H1 (cell line): ENCODE measurements around the gene IFI30. TPM values are rescaled to one million over a fixed set of nuclear protein-coding genes. Genes with fewer than 3 reads are reported as not detected.

Experiments
- CTCF ChIA-PET: fragments of 300-600 bp; sonication (Branson Sonifier 250); formaldehyde crosslinking; loops from one replicate; lab custom pipeline; 2021; ENCODE audit not compliant: partially characterized antibody; lab: Charles Lee
- POLR2A ChIA-PET: fragments of 300-600 bp; sonication (Branson Sonifier 250); formaldehyde crosslinking; loops from one replicate; lab custom pipeline; 2021; ENCODE audit warnings: inconsistent platforms; ENCODE audit not compliant: partially characterized antibody; lab: Charles Lee
- DNase-seq, 2 experiments: peaks; one replicate each; pipeline versions ENCODE4 v3.0.0 to v3.0.0-alpha.2; 2010 to 2022; ENCODE audit warnings: low spot score in 2 of 2, low read depth in 1 of 2, mixed read lengths in 1 of 2
- FAIRE-seq: peaks from 2 replicates; lab custom pipeline; 2011; peaks lifted over from hg19 to GRCh38; lab: Jason Lieb, UNC
- H2AFZ ChIP-seq: 2 replicates; pipeline ENCODE4 v1.8.1; 2012; ENCODE audit warnings: low read length, inconsistent platforms
- H2AK5ac ChIP-seq: 2 replicates; pipeline ENCODE4 v1.6.1; 2013; ENCODE audit warnings: low read depth, low read length
- H2BK120ac ChIP-seq: replicated peaks from 2 replicates; pipeline ENCODE3; 2013; ENCODE audit warnings: low read depth, low read length, inconsistent platforms
- H2BK12ac ChIP-seq: 2 replicates; pipeline ENCODE4 v1.6.1; 2013; ENCODE audit warnings: low read depth, low read length
- H2BK15ac ChIP-seq: 2 replicates; pipeline ENCODE4 v1.6.1; 2013; ENCODE audit warnings: low read length
- H2BK20ac ChIP-seq: 2 replicates; pipeline ENCODE4 v1.6.1; 2013; ENCODE audit warnings: low read length
- H2BK5ac ChIP-seq: 2 replicates; pipeline ENCODE4 v1.6.1; 2013; ENCODE audit warnings: low read depth, low read length
- H3K14ac ChIP-seq: 2 replicates; pipeline ENCODE4 v1.6.1; 2013; ENCODE audit warnings: inconsistent platforms; ENCODE audit not compliant: insufficient read length
- H3K18ac ChIP-seq: 2 replicates; pipeline ENCODE4 v1.6.1; 2013; ENCODE audit warnings: low read length; ENCODE audit errors: extremely low read depth
- H3K23ac ChIP-seq: 2 replicates; pipeline ENCODE4 v1.6.1; 2013; ENCODE audit warnings: inconsistent platforms; ENCODE audit not compliant: insufficient read length
- H3K23me2 ChIP-seq: 2 replicates; pipeline ENCODE4 v1.6.1; 2013; ENCODE audit warnings: low read depth, low read length
- H3K27ac ChIP-seq: 2 replicates; pipeline ENCODE4 v1.6.1; 2011; ENCODE audit warnings: low read depth, low read length, inconsistent platforms
- H3K27me3 ChIP-seq, 4 experiments: replicated peaks in 1 of 4; 1 replicate in 1 of 4; 2 replicates in 3 of 4; pipeline versions ENCODE4 v1.6.1 to v1.8.1; 2011 to 2013; ENCODE audit warnings: low read length in 3 of 4, mild to moderate bottlenecking in 3 of 4, inconsistent platforms in 2 of 4, mixed read lengths in 2 of 4, moderate library complexity in 1 of 4; ENCODE audit not compliant: control insufficient read depth in 3 of 4, insufficient read depth in 3 of 4; ENCODE audit errors: extremely low read depth in 1 of 4
- H3K36me3 ChIP-seq, 4 experiments: 2 replicates each; pipeline versions ENCODE4 v1.6.1 to v1.8.1; 2011 to 2013; ENCODE audit warnings: mild to moderate bottlenecking in 4 of 4, low read length in 3 of 4, moderate library complexity in 2 of 4, control low read depth in 1 of 4, inconsistent platforms in 1 of 4; ENCODE audit not compliant: insufficient read depth in 4 of 4, control insufficient read depth in 2 of 4
- H3K4ac ChIP-seq: replicated peaks from 2 replicates; pipeline ENCODE3; 2013; ENCODE audit warnings: low read length, low read depth, mixed read lengths, inconsistent platforms; ENCODE audit not compliant: insufficient read length
- H3K4me1 ChIP-seq, 4 experiments: replicated peaks in 1 of 4; 1 replicate in 1 of 4; 2 replicates in 3 of 4; pipeline versions ENCODE4 v1.6.1 to v1.8.1; 2011 to 2013; ENCODE audit warnings: low read length in 3 of 4, inconsistent platforms in 2 of 4, mixed read lengths in 1 of 4; ENCODE audit not compliant: insufficient read depth in 4 of 4, control insufficient read depth in 3 of 4
- H3K4me2 ChIP-seq, 2 experiments: 2 replicates each; pipeline versions ENCODE4 v1.6.1 to v1.8.1; 2011 to 2013; ENCODE audit warnings: low read depth in 2 of 2, low read length in 2 of 2, control low read depth in 1 of 2, inconsistent platforms in 1 of 2, mild to moderate bottlenecking in 1 of 2; ENCODE audit not compliant: insufficient read depth in 1 of 2
- H3K4me3 ChIP-seq, 4 experiments: fragments of 200-600, 300-600 bp in 1 of 4; sonication (generic), shearing (Covaris generic), sonication (Bioruptor Twin) in 1 of 4; 2 replicates each; pipeline versions ENCODE4 v1.5.1 to v1.8.1; 2011 to 2016; ENCODE audit warnings: low read length in 4 of 4, low read depth in 3 of 4, control low read depth in 2 of 4, inconsistent platforms in 2 of 4, mild to moderate bottlenecking in 2 of 4, mixed read lengths in 1 of 4, moderate library complexity in 1 of 4; ENCODE audit not compliant: insufficient read depth in 2 of 4; ENCODE audit errors: extremely low read depth in 1 of 4
- H3K56ac ChIP-seq: replicated peaks from 2 replicates; pipeline ENCODE3; 2013; ENCODE audit warnings: low read depth, mild to moderate bottlenecking, mixed read lengths, low read length, inconsistent platforms; ENCODE audit not compliant: insufficient read length
- H3K79me1 ChIP-seq: 2 replicates; pipeline ENCODE4 v1.6.1; 2013; ENCODE audit warnings: low read depth, low read length, control low read depth
- H3K79me2 ChIP-seq, 2 experiments: 2 replicates each; pipeline versions ENCODE4 v1.6.1 to v1.8.1; 2012 to 2013; ENCODE audit warnings: low read length in 2 of 2, mild to moderate bottlenecking in 2 of 2, inconsistent platforms in 1 of 2; ENCODE audit not compliant: insufficient read depth in 2 of 2, control insufficient read depth in 1 of 2
- H3K9ac ChIP-seq, 4 experiments: replicated peaks in 1 of 4; 1 replicate in 1 of 4; 2 replicates in 3 of 4; pipeline versions ENCODE4 v1.6.1 to v1.8.1; 2011 to 2013; ENCODE audit warnings: low read depth in 3 of 4, low read length in 3 of 4, control low read depth in 2 of 4, mild to moderate bottlenecking in 2 of 4, moderate library complexity in 2 of 4, inconsistent platforms in 1 of 4; ENCODE audit errors: extremely low read depth in 1 of 4
- H3K9me3 ChIP-seq, 2 experiments: 2 replicates each; pipeline versions ENCODE4 v1.6.1 to v1.8.1; 2012 to 2013; ENCODE audit warnings: mild to moderate bottlenecking in 2 of 2, moderate library complexity in 2 of 2, control low read depth in 1 of 2, inconsistent platforms in 1 of 2, low read depth in 1 of 2, low read length in 1 of 2, mixed read lengths in 1 of 2; ENCODE audit not compliant: insufficient read depth in 2 of 2
- H4K20me1 ChIP-seq, 2 experiments: replicated peaks in 1 of 2; 2 replicates each; pipeline versions ENCODE3 to v1.8.1; 2011 to 2013; ENCODE audit warnings: inconsistent platforms in 2 of 2, low read length in 2 of 2, mild to moderate bottlenecking in 1 of 2; ENCODE audit not compliant: insufficient read depth in 2 of 2, control insufficient read depth in 1 of 2
- H4K5ac ChIP-seq: 2 replicates; pipeline ENCODE4 v1.6.1; 2013; ENCODE audit warnings: low read length, low read depth, mixed read lengths, inconsistent platforms; ENCODE audit not compliant: insufficient read length
- H4K8ac ChIP-seq: 2 replicates; pipeline ENCODE4 v1.8.0; 2013; ENCODE audit warnings: mild to moderate bottlenecking, moderate library complexity, low read length, inconsistent platforms; ENCODE audit not compliant: insufficient read depth; ENCODE audit errors: extremely low read depth
- H4K91ac ChIP-seq: replicated peaks from 2 replicates; pipeline ENCODE3; 2013; ENCODE audit warnings: low read length, mixed read lengths, inconsistent platforms; ENCODE audit not compliant: insufficient read length
- BCL11A ChIP-seq, 2 experiments: IDR thresholded peaks; one replicate each; pipeline ENCODE4 v1.6.1; 2011; ENCODE audit warnings: low read depth in 2 of 2, low read length in 2 of 2, mild to moderate bottlenecking in 2 of 2
- CHD1 ChIP-seq: IDR thresholded peaks from 2 replicates; pipeline ENCODE4 v1.6.1; 2012; ENCODE audit warnings: low read depth, low read length, improper control_type of control experiment
- HDAC2 ChIP-seq, 2 experiments: fragments of 300-600 bp in 1 of 2; sonication (generic) in 1 of 2; IDR thresholded peaks; 2 replicates each; pipeline ENCODE4 v1.6.1; 2011 to 2012; ENCODE audit warnings: low read depth in 2 of 2, low read length in 2 of 2, mild to moderate bottlenecking in 2 of 2, moderate library complexity in 2 of 2, borderline replicate concordance in 1 of 2, inconsistent platforms in 1 of 2
- MAFK ChIP-seq: IDR thresholded peaks from 2 replicates; pipeline ENCODE4 v1.6.1; 2012; ENCODE audit warnings: low read depth, mild to moderate bottlenecking, improper control_type of control experiment, low read length
- POLR2AphosphoS5 ChIP-seq: IDR thresholded peaks from 2 replicates; pipeline ENCODE4 v1.6.1; 2011; ENCODE audit warnings: low read depth, low read length
- POU5F1 ChIP-seq: IDR thresholded peaks from 2 replicates; pipeline ENCODE4 v1.6.1; 2011; ENCODE audit warnings: low read depth, mild to moderate bottlenecking, low read length, moderate library complexity
- RXRA ChIP-seq: IDR thresholded peaks from 2 replicates; pipeline ENCODE4 v1.6.1; 2011; ENCODE audit warnings: low read depth, mild to moderate bottlenecking, low read length, moderate library complexity; ENCODE audit not compliant: insufficient read depth
- SIN3A ChIP-seq, 2 experiments: IDR thresholded peaks in 1 of 2; conservative IDR thresholded peaks in 1 of 2; 2 replicates each; pipeline ENCODE4 v1.6.1; 2011 to 2012; ENCODE audit warnings: low read length in 2 of 2, improper control_type of control experiment in 1 of 2, low read depth in 1 of 2, mild to moderate bottlenecking in 1 of 2
- SIRT6 ChIP-seq: IDR thresholded peaks from one replicate; pipeline ENCODE4 v1.7.1; 2012; ENCODE audit warnings: low read length, inconsistent platforms
- SP2 ChIP-seq: IDR thresholded peaks from 2 replicates; pipeline ENCODE4 v1.6.1; 2012; ENCODE audit warnings: mild to moderate bottlenecking, low read length, inconsistent platforms
- WGBS, 2 experiments: shearing (Covaris generic) in 1 of 2; methylation state at CpG; one replicate each; pipeline versions ENCODE4 v1.1.6 to v1.1.7; 2013 to 2015; ENCODE audit warnings: low lambda C conversion rate in 2 of 2, mixed read lengths in 2 of 2, inconsistent platforms in 1 of 2, low coverage in 1 of 2, missing lambda C conversion rate in 1 of 2; ENCODE audit not compliant: insufficient replicate concordance in 2 of 2, insufficient coverage in 1 of 2, insufficient read length in 1 of 2; ENCODE audit errors: extremely low coverage in 1 of 2, missing lambda C conversion rate in 1 of 2; 5-methylcytosine and 5-hydroxymethylcytosine counted together
- polyA plus RNA-seq, 7 experiments: library from polyadenylated mRNA; depleted of rRNA in 3 of 7; stranded (reverse) in 5 of 7; unstranded in 2 of 7; fragments of >200 nt in 5 of 7; fragments of 200-250 nt in 2 of 7; gene quantifications; 1 replicate in 5 of 7; 2 replicates in 1 of 7; 4 replicates in 1 of 7; pipeline versions ENCODE4 v1.2.1 to v1.2.3, GENCODE V29; 2011 to 2013; ENCODE audit warnings: missing spikeins in 2 of 7, mixed read lengths in 2 of 7
- total RNA-seq: library from RNA; stranded (reverse); fragmentation: NEBNext Ultra II Directional; extraction: Animal tissue kit (Norgen Biotek cat#: 25700); gene quantifications from 2 replicates; pipeline ENCODE4 v1.2.1, GENCODE V29; 2021
- TF ChIP-seq, protein P1 (sequence below): IDR thresholded peaks from 2 replicates; pipeline ENCODE4 v1.6.1; 2011; ENCODE audit warnings: low read depth, mild to moderate bottlenecking, low read length; ENCODE audit not compliant: insufficient read depth
- TF ChIP-seq, protein P2 (sequence below): IDR thresholded peaks from 2 replicates; pipeline ENCODE4 v1.6.1; 2012; ENCODE audit warnings: inconsistent platforms

IFI30 gene
- total and polyA plus RNA-seq, 2 of the 8 experiments (the other 6 are each of a cell fraction or from before 2014, with no cell fraction given): 28.9 to 62.4 TPM

DNA sequence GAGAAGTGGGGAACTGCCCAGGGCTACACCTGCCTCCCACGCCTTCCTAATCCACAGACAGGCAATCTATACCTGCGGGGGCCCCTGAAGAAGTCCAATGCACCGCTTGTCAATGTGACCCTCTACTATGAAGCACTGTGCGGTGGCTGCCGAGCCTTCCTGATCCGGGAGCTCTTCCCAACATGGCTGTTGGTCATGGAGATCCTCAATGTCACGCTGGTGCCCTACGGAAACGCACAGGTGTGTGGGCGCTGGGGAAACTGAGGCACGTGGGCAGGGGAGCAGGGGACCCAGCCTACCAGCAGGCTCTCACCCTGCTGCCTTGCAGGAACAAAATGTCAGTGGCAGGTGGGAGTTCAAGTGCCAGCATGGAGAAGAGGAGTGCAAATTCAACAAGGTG is 1.4 kb downstream of the IFI30 start:
- Histone ChIP-seq H2AK5ac (no peak overlapping the region), H3K27me3 (peaks cover 0 to 17% (median 7%) of the 10 kb centered on the region in 4 experiments; a peak in 5 of 7 replicates), H2BK120ac (peak overlapping the region; percentile 49), H3K9ac (no peak overlapping the region), H3K9me3 (no peaks in the 10 kb centered on the region), H3K4ac (peak overlapping the region; percentile 66), H4K91ac (no peak overlapping the region), H2BK20ac (no peak overlapping the region), H4K20me1 (peaks cover 0 to 1% of the 10 kb centered on the region in 2 experiments), H3K79me1 (no peaks in the 10 kb centered on the region), H2BK15ac (no peak overlapping the region), H4K5ac (no peak overlapping the region), H3K4me2 (peak overlapping the region; percentile 61 to 81; a peak in 1 of 4 replicates), H3K23ac (no peak overlapping the region), H3K56ac (no peak overlapping the region), H3K14ac (no peak overlapping the region), H3K4me3 (no peak overlapping the region), H3K36me3 (no peaks in the 10 kb centered on the region), H3K4me1 (peaks cover 0 to 5% (median 2%) of the 10 kb centered on the region in 4 experiments; a peak in 2 of 7 replicates), H3K79me2 (no peaks in the 10 kb centered on the region), H4K8ac (no peak overlapping the region), H2AFZ (no peak overlapping the region), H3K23me2 (peaks cover 6% of the 10 kb centered on the region; the same call in 1 of the 2 replicates), H3K27ac (no peak overlapping the region), H2BK12ac (no peak overlapping the region), H2BK5ac (0 out of 2 replicates have a peak overlapping the region, but pooled peaks have one; percentile 23), H3K18ac (no peak overlapping the region)
- POLR2A ChIA-PET: interaction anchor here (1.0 to 1.8 kb wide), 5 partner anchors 9 to 148 kb away, joined by 3 to 11 read pairs (median 3); partner anchors contain the start of gene LSM4
- WGBS, 2 experiments: 84% methylated on average over 11 of the region's 11 CpGs; no CpG with 5 or more reads in 1 of the 2 experiments
- DNase-seq (no peak), FAIRE-seq (no peak)
- CTCF ChIA-PET: interaction anchor here (1.0 to 4.4 kb wide), 3 partner anchors 14 to 77 kb away, joined by 3 to 21 read pairs (median 3); no protein-coding TSS in a partner anchor
- TF ChIP-seq RXRA: no peak
- TF ChIP-seq HDAC2 (IDR thresholded peaks at IDR 0.05; ENCODE audit: borderline replicate concordance in 1 of 2, low read depth in 2 of 2, low read length in 2 of 2): no peak
- TF ChIP-seq POU5F1: no peak
- TF ChIP-seq, protein P1, sequence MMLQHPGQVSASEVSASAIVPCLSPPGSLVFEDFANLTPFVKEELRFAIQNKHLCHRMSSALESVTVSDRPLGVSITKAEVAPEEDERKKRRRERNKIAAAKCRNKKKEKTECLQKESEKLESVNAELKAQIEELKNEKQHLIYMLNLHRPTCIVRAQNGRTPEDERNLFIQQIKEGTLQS: no peak
- TF ChIP-seq BCL11A (IDR thresholded peaks at IDR 0.05; ENCODE audit: low read depth in 2 of 2, low read length in 2 of 2): no peak
- TF ChIP-seq, protein P2, sequence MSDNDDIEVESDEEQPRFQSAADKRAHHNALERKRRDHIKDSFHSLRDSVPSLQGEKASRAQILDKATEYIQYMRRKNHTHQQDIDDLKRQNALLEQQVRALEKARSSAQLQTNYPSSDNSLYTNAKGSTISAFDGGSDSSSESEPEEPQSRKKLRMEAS: no peak
- no peak for TF ChIP-seq MAFK
- no peak for TF ChIP-seq POLR2AphosphoS5
- TF ChIP-seq SIRT6: no peak
- TF ChIP-seq CHD1: no peak
- TF ChIP-seq SIN3A (conservative IDR thresholded peaks at IDR 0.05 in 1 of 2, IDR thresholded peaks at IDR 0.05 in 1 of 2; ENCODE audit: low read depth in 1 of 2, low read length in 2 of 2): no peak
- no peak for TF ChIP-seq SP2
